AG04449 (cell line): Measurements from ENCODE around the gene ADAMTS10.
A peak's percentile ranks its signal among the peaks of the same experiment; 100 is the strongest.

Source experiments
- CTCF ChIA-PET: fragments of 350-600 bp; formaldehyde crosslinking; extraction: SDS; loops from one replicate; lab custom pipeline; 2021; ENCODE audit warnings: antibody characterized with exemption; lab: Yijun Ruan, JAX
- POLR2A ChIA-PET: fragments of 400-600, 350-600 bp; formaldehyde crosslinking; extraction: SDS; loops from one replicate; lab custom pipeline; 2020; ENCODE audit warnings: antibody characterized with exemption, inconsistent platforms; lab: Yijun Ruan, JAX
- DNase-seq: peaks from one replicate; pipeline ENCODE4 v3.0.0-alpha.2; 2010; ENCODE audit warnings: low read depth, low spot score
- H3K4me3 ChIP-seq: 2 replicates; pipeline ENCODE4 v1.5.1; 2011; ENCODE audit warnings: low read depth, mild to moderate bottlenecking, control low read depth, low read length
- CTCF ChIP-seq: IDR thresholded peaks from one replicate; pipeline ENCODE4 v1.5.1; 2011; ENCODE audit warnings: mild to moderate bottlenecking, moderate library complexity, low read length, control low read depth, inconsistent platforms; ENCODE audit not compliant: insufficient read depth; ENCODE audit errors: missing control alignments

ADAMTS10 gene

GRCh38 chr19:8608941-8609278 is 1.6 kb downstream of the ADAMTS10 start:
- ChIA-PET POLR2A (no interaction called here), CTCF (interaction anchor here (0.6 to 3.3 kb wide), 3 partner anchors 14 to 29 kb away, joined by 3 to 21 read pairs (median 4); no protein-coding TSS in a partner anchor)
- TF ChIP-seq CTCF: no peak
- peak overlapping the region; percentile 89 for H3K4me3 ChIP-seq
- no peak for DNase-seq

GRCh38 chr19:8607386-8607785 is 3.1 kb downstream of the ADAMTS10 start:
- POLR2A ChIA-PET: no interaction called here
- no peak overlapping the region for H3K4me3 ChIP-seq
- CTCF ChIA-PET: interaction anchor here (1.2 to 3.3 kb wide), 3 partner anchors 8 to 28 kb away, joined by 3 to 21 read pairs (median 5); no protein-coding TSS in a partner anchor
- DNase-seq: no peak
- TF ChIP-seq CTCF: no peak

- ChIA-PET POLR2A (no interaction called here), CTCF (interaction anchor here (0.9 to 1.8 kb wide), 4 partner anchors 9 to 24 kb away, joined by 3 to 7 read pairs (median 6); no protein-coding TSS in a partner anchor)
- no peak overlapping the region for H3K4me3 ChIP-seq
- DNase-seq: no peak
- no peak for TF ChIP-seq CTCF
These were observed 5.0 kb downstream of the ADAMTS10 start for GRCh38 chr19:8605514-8605913.

- DNase-seq: no peak
- ChIA-PET CTCF (interaction anchor here (1.3 to 1.4 kb wide), 2 partner anchors 15 to 20 kb away, joined by 3 to 4 read pairs; no protein-coding TSS in a partner anchor), POLR2A (no interaction called here)
- H3K4me3 ChIP-seq: no peak overlapping the region
- TF ChIP-seq CTCF: no peak
These were observed 8.7 kb downstream of the ADAMTS10 start for GRCh38 chr19:8601796-8602195.

GRCh38 chr19:8600816-8601215 is 9.7 kb downstream of the ADAMTS10 start:
- TF ChIP-seq CTCF: no peak
- H3K4me3 ChIP-seq: no peak overlapping the region
- no peak for DNase-seq
- CTCF ChIA-PET: interaction anchor here (1.3 to 1.4 kb wide), 2 partner anchors 14 to 19 kb away, joined by 3 to 4 read pairs; no protein-coding TSS in a partner anchor
- POLR2A ChIA-PET: no interaction called here

GRCh38 chr19:8600064-8600463 is 10.5 kb downstream of the ADAMTS10 start:
- no peak for DNase-seq
- no peak overlapping the region for H3K4me3 ChIP-seq
- no peak for TF ChIP-seq CTCF
- CTCF ChIA-PET: interaction anchor here (1.2 to 8.0 kb wide), 2 partner anchors 15 to 21 kb away, joined by 4 to 145 read pairs; partner anchors contain the start of gene MYO1F
- POLR2A ChIA-PET: no interaction called here
